Retinal pigment epithelial cell (primary cell): ENCODE data around the gene ARAF.

Experiments used
- DNase-seq: peaks from one replicate; pipeline ENCODE4 v3.0.0-alpha.2; 2010; ENCODE audit warnings: low read depth
- H3K4me3 ChIP-seq: 2 replicates; pipeline ENCODE4 v1.5.1; 2011; ENCODE audit warnings: mild to moderate bottlenecking, low read length, control low read depth, moderate library complexity
- CTCF ChIP-seq: conservative IDR thresholded peaks from 2 replicates; pipeline ENCODE4 v1.5.1; 2011; ENCODE audit warnings: low read depth, low read length, control low read depth, inconsistent platforms

ARAF gene

GRCh38 chrX:47586043-47586787 is 25.2 kb downstream of the ARAF start:
- no peak overlapping the region for H3K4me3 ChIP-seq
- no peak for TF ChIP-seq CTCF
- DNase-seq: no peak

DNA sequence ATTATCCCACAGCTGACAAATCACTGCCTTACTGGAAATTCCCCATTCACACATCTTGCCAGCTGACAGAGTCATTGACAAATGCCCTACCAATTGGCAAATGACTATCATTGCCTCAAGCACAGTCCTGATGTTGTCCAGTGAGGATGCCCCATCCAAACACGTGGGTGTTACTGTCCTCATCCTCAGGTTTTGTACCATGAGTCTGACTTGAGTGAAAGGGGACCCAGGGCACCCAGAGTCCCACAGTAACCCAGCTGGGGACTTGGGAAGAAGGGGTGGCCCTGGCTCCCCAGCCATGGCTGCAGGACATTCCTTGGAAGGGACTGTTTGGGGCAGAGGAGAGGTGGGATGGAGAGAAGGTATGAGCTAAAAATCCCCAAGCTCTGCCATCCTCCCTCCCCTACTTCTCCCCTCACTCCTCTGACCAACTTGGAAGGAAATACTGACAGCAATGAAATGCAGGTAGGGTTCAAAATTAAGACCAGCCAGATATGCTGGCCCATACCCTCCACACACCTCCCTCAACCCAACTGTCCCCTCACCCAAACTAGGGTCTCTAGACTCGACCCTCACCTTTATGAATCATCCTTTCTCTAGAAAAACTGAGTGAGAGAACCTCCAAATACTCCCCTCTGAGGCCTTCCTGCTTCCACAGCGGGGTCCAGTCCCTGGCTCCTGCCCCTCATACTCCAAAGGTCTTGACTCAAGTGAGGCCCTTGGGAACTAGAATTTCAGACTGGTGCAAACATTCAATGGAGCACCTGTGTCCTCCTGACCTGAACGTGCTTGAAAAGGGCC is 26.3 kb downstream of the ARAF start:
- no peak overlapping the region for H3K4me3 ChIP-seq
- TF ChIP-seq CTCF: no peak
- DNase-seq: no peak

- H3K4me3 ChIP-seq: no peak overlapping the region
- no peak for DNase-seq
- TF ChIP-seq CTCF: no peak
Observed at GRCh38 chrX:47587906-47588735, 27.1 kb downstream of the ARAF start.

- no peak for DNase-seq
- no peak for TF ChIP-seq CTCF
- no peak overlapping the region for H3K4me3 ChIP-seq
Observed at GRCh38 chrX:47590984-47591383, 30.0 kb downstream of the ARAF start.

DNA sequence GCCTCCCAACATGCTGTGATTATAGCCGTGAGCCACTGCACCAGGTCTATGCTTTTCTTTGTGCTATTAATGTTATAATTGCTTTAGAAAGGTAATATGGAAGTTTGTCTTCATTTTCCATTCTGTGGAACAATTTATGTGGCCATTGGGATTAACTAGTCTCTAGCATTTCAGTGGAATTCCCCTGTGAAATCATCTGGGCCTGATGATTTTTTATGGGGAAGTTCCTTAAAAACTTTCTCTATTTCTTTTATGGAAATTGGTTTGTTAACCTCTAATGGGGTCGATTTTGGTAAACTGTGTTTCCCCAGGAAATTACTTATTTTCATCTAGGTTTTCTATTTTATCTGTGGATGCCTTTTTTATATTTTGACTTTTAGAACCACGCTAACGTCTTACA is 32.5 kb downstream of the ARAF start:
- H3K4me3 ChIP-seq: no peak overlapping the region
- no peak for DNase-seq
- no peak for TF ChIP-seq CTCF

DNA sequence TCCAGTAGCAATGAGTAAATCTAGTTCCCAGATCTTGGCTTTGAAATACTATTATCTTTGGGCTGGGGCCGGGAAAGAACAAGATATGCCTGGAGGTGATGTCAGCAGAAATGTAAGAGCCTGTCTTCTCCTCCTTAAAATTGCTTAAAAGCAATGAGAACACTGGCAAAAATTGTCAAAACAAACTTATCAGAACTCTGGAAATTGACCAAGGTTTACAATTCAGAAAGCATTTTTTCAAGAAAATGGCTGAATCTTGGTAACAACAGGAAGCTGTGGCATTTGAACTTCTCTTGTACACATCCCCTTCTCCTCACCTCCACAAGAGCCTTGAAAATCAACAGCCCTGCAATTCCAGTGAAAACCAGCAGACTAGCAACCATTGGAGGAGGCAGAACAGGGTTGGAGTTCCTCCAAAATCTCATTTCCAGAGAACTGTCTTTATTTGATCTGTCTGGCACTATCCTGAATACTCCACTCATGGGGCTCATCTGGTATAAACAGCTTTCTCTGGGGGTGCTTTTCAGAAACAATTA is 34.8 kb downstream of the ARAF start:
- DNase-seq: no peak
- no peak overlapping the region for H3K4me3 ChIP-seq
- TF ChIP-seq CTCF: no peak
